ENCODE results near the gene FBXL13. TPM values are rescaled to one million over a fixed set of nuclear protein-coding genes. Genes with fewer than 3 reads are reported as not detected.
A peak's percentile ranks its signal among the peaks of the same experiment; 100 is the strongest.

FBXL13 gene
- total RNA-seq (2014; rRNA removed; shearing (Covaris generic)) (under 0.01 and 0.43 TPM in 2 replicates), polyA plus RNA-seq (2016; fragmentation: Nextera tagmentation; extraction: Ambion mirVana) (0.24 and 0.37 TPM in 2 replicates)

DNA sequence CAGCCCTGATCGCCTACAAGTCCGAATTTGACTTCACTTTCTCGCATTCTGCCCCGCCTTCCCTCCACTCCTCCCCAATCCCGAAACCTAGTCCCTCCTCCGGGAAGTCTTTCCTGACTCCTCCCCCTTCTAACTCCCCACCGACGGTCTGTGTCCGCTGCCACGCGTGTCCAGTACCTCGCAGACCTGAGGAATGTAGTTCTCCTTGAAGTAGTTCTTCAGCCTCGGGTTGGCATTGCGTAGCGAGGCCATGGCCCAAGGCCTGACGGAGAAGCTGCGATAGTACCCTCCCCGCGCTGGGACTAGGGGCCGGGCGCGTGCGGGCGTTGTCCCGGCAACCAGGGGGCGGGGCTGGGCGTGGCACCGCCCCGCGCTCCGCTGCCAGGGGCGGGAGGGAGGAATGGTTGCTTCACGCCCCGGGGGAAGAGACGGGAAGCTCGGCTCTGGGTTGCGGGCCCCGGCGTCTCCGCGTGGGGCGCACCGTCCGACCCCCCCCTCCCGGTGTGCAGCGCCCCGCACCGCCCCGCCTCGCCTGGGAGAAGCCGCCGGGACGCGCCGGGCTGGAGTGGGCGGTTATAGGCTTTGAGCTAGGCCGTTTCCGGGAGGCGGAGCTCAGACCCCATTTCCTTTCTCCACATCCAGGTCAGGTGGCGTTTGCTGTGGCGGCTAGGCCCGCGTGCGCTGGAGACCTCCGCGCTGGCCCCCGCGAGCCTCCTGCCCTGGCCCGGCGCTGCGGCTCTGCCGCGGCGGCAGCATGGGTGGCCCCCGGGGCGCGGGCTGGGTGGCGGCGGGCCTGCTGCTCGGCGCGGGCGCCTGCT, at the start of gene FBXL13, which contains the start of gene ARMC10:
FBXL13 (minus strand) TSS at position 278 of the 818 bp plus-strand sequence.
ARMC10 (plus strand) TSS at position 622 of the 818 bp plus-strand sequence; CDS start at position 755, 133 bp downstream.
- H3K4me3 ChIP-seq: peak within 1 kb of the TSS; percentile 87
- 1 to 2% methylated on average over 53 to 69 of the region's 83 CpGs for WGBS, 2 experiments (ENCODE audit: low coverage in 1 of 2, low lambda C conversion rate in 2 of 2, missing lambda C conversion rate in 2 of 2)
- H3K79me2 ChIP-seq (ENCODE audit: insufficient read depth): peaks cover 42% of the 10 kb centered on the region
- peak within 1 kb of the TSS; percentile 77 for H3K27ac ChIP-seq
- in situ Hi-C loops (cut with MboI): no loop called here
- DNase-seq: peak; percentile 93
- H2AFZ ChIP-seq: peak within 1 kb of the TSS; percentile 93
- H3K27me3 ChIP-seq (replicated peaks; ENCODE audit: insufficient read depth): no peaks in the 10 kb centered on the region
- no peaks in the 10 kb centered on the region; the same call in 1 of the 2 replicates for H3F3A ChIP-seq (ENCODE audit: insufficient read depth)
- peak within 1 kb of the TSS; percentile 91 for H3K4me2 ChIP-seq (ENCODE audit: unreplicated experiment)
- no peaks in the 10 kb centered on the region for H3K36me3 ChIP-seq (ENCODE audit: low read depth)
- peak within 1 kb of the TSS; percentile 87 for H3K9ac ChIP-seq
- TF ChIP-seq EZH2phosphoT487 (IDR thresholded peaks at IDR 0.05; ENCODE audit: insufficient read depth, low read depth) (no peak), EZH2 (IDR thresholded peaks at IDR 0.05; ENCODE audit: insufficient read depth, poor library complexity, severe bottlenecking) (no peak)
- H3K9me3 ChIP-seq (ENCODE audit: low read depth): no peaks in the 10 kb centered on the region
- H4K20me1 ChIP-seq (ENCODE audit: insufficient read depth): no peaks in the 10 kb centered on the region
- H3K9me2 ChIP-seq (ENCODE audit: insufficient read depth): no peaks in the 10 kb centered on the region
- peaks cover 7% of the 10 kb centered on the region; the same call in 1 of the 2 replicates for H3K4me1 ChIP-seq (ENCODE audit: insufficient read depth)

DNA sequence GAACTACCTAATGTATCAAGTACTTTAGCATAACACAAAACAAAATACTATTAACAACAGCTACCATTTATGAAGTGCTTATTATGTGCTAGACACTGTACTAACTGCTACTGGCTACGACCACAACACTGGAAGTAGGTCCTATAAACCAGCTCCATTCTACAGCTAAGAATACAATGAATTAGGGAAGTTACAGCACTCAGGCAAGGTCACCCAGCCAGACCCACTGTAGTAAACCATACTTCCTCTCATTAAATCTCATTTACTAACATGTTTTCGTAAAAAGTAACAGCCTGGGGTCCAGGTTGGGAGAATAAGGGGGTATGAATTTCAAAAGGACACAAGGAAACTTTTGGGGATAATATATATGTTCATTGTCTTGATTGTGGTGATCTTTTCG, 48.9 kb upstream of the FBXL13 start:
- Histone ChIP-seq H3K9me2 (ENCODE audit: insufficient read depth) (no peaks in the 10 kb centered on the region), H3K9me3 (ENCODE audit: low read depth) (no peaks in the 10 kb centered on the region), H3K4me3 (no peak overlapping the region), H3K79me2 (ENCODE audit: insufficient read depth) (no peaks in the 10 kb centered on the region), H3K36me3 (ENCODE audit: low read depth) (0 out of 2 replicates have a peak, but pooled peaks cover 13% of the 10 kb centered on the region), H3K27me3 (replicated peaks; ENCODE audit: insufficient read depth) (no peaks in the 10 kb centered on the region), H2AFZ (no peak overlapping the region), H3K4me2 (ENCODE audit: unreplicated experiment) (no peak overlapping the region), H3K27ac (no peak overlapping the region), H4K20me1 (ENCODE audit: insufficient read depth) (no peaks in the 10 kb centered on the region), H3F3A (ENCODE audit: insufficient read depth) (no peaks in the 10 kb centered on the region), H3K9ac (no peak overlapping the region), H3K4me1 (ENCODE audit: insufficient read depth) (no peaks in the 10 kb centered on the region)
- WGBS, 2 experiments (ENCODE audit: low coverage in 1 of 2, low lambda C conversion rate in 2 of 2, missing lambda C conversion rate in 2 of 2): 62 to 63% methylated on average over 3 of the region's 3 CpGs
- no peak for DNase-seq
- TF ChIP-seq EZH2phosphoT487 (IDR thresholded peaks at IDR 0.05; ENCODE audit: insufficient read depth, low read depth) (no peak), EZH2 (IDR thresholded peaks at IDR 0.05; ENCODE audit: insufficient read depth, poor library complexity, severe bottlenecking) (no peak)
- in situ Hi-C loops (cut with MboI): no loop called here

DNA sequence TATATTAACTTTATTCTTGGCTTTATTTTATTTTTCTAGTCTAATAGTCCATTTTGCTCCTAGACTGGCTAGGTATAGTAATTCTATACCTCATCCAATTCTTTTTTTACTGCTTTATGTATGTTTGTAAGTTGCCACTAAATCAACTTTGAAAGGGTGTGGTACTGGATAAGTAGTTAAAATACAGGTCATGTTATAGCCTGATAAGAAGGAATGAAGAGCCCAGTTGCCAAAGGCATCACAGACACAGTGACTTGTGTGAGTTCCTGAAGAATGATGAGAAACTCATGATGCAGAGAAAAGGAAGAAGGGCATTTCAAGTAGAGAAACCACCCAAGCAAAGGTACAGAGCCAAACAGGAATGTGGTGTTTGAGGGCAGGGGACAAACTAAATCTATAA, 47.0 kb upstream of the FBXL13 start:
- Histone ChIP-seq H3K36me3 (ENCODE audit: low read depth) (0 out of 2 replicates have a peak, but pooled peaks cover 5% of the 10 kb centered on the region), H2AFZ (no peak overlapping the region), H3K79me2 (ENCODE audit: insufficient read depth) (no peaks in the 10 kb centered on the region), H4K20me1 (ENCODE audit: insufficient read depth) (no peaks in the 10 kb centered on the region), H3K9me3 (ENCODE audit: low read depth) (no peaks in the 10 kb centered on the region), H3K4me1 (ENCODE audit: insufficient read depth) (no peaks in the 10 kb centered on the region), H3K4me3 (no peak overlapping the region), H3K4me2 (ENCODE audit: unreplicated experiment) (no peak overlapping the region), H3K9me2 (ENCODE audit: insufficient read depth) (no peaks in the 10 kb centered on the region), H3K27ac (no peak overlapping the region), H3K9ac (no peak overlapping the region), H3F3A (ENCODE audit: insufficient read depth) (no peaks in the 10 kb centered on the region), H3K27me3 (replicated peaks; ENCODE audit: insufficient read depth) (no peaks in the 10 kb centered on the region)
- TF ChIP-seq EZH2phosphoT487 (IDR thresholded peaks at IDR 0.05; ENCODE audit: insufficient read depth, low read depth): no peak
- TF ChIP-seq EZH2 (IDR thresholded peaks at IDR 0.05; ENCODE audit: insufficient read depth, poor library complexity, severe bottlenecking): no peak
- DNase-seq: no peak
- in situ Hi-C loops (cut with MboI): no loop called here

DNA sequence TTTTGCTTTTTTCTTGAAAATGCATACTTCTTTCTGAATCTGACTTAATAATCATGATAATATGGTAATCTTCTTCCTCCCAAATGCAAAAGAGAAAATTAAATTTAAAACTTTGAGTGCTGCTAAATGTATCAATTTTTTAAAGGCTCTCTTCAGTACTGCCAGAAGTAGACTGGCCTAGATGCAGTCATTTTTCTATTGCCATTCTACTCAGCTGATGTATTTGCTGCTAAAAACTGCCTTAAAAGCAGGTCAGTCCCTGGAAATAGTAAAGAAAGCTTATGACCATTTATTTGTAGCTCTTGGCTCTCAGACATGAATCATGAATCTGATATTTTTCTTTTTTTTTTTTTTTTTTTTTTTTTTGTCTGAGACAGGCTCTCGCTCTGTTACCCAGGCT, 45.8 kb upstream of the FBXL13 start:
- Histone ChIP-seq H4K20me1 (ENCODE audit: insufficient read depth) (no peaks in the 10 kb centered on the region), H3K4me1 (ENCODE audit: insufficient read depth) (no peaks in the 10 kb centered on the region), H3K9me3 (ENCODE audit: low read depth) (no peaks in the 10 kb centered on the region), H2AFZ (no peak overlapping the region), H3K36me3 (ENCODE audit: low read depth) (0 out of 2 replicates have a peak, but pooled peaks cover 5% of the 10 kb centered on the region), H3K27ac (no peak overlapping the region), H3K4me3 (no peak overlapping the region), H3K4me2 (ENCODE audit: unreplicated experiment) (no peak overlapping the region), H3K27me3 (replicated peaks; ENCODE audit: insufficient read depth) (no peaks in the 10 kb centered on the region), H3K9me2 (ENCODE audit: insufficient read depth) (no peaks in the 10 kb centered on the region), H3K9ac (no peak overlapping the region), H3F3A (ENCODE audit: insufficient read depth) (no peaks in the 10 kb centered on the region), H3K79me2 (ENCODE audit: insufficient read depth) (no peaks in the 10 kb centered on the region)
- in situ Hi-C loops (cut with MboI): no loop called here
- WGBS, 2 experiments (ENCODE audit: low coverage in 1 of 2, low lambda C conversion rate in 2 of 2, missing lambda C conversion rate in 2 of 2): 75 to 100% methylated on average over 1 of the region's 1 CpG
- DNase-seq: no peak
- TF ChIP-seq EZH2 (IDR thresholded peaks at IDR 0.05; ENCODE audit: insufficient read depth, poor library complexity, severe bottlenecking) (no peak), EZH2phosphoT487 (IDR thresholded peaks at IDR 0.05; ENCODE audit: insufficient read depth, low read depth) (no peak)

Measured in GM23248 (cell line).